ENCODE results near the gene LRRC75A. TPM values are rescaled to one million over a fixed set of nuclear protein-coding genes. Genes with fewer than 3 reads are reported as not detected.

Gene LRRC75A
- total and polyA plus RNA-seq, 2 donors (not counting 3 experiments of a cell fraction or from before 2014, with no cell fraction given): 3.7 to 6.1 TPM

DNA sequence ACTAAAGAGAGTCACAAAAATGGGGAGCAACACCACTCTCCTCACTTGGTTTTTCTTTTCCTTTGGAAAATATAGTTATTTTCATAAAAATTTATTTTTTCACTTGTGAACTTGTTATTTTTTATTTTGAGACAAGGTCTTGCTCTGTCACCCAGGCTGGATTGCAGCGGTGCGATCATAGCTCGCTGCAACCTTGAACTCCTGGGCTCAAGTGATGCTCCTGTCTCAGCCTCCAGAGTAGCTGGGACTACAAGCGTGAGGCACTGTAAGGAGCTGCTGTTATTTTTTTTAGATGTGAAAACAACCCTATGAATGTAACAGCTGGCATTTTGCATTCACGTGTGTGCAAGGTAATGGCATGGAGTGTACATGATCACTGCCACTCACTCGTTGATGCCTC lies 24.9 kb downstream of the LRRC75A start:
- Histone ChIP-seq H3K27me3 (ENCODE audit: control insufficient read depth in 2 of 2, insufficient read depth in 2 of 2, low read length in 2 of 2) (no peaks in the 10 kb centered on the region), H3K36me3 (ENCODE audit: control insufficient read depth in 2 of 2, extremely low read depth in 1 of 2, insufficient read depth in 2 of 2, low read length in 2 of 2) (no peaks in the 10 kb centered on the region), H4K20me1 (replicated peaks; ENCODE audit: control insufficient read depth, extremely low read depth, insufficient read depth, low read length) (no peaks in the 10 kb centered on the region), H2AFZ (ENCODE audit: low read depth, low read length) (no peak overlapping the region), H3K79me2 (ENCODE audit: control insufficient read depth, insufficient read depth, low read length) (no peaks in the 10 kb centered on the region), H3K27ac (ENCODE audit: insufficient read depth, low read depth, low read length) (no peak overlapping the region), H3K4me2 (ENCODE audit: insufficient read depth, low read length) (no peak overlapping the region), H3K9me1 (replicated peaks; ENCODE audit: control insufficient read depth, extremely low read depth, insufficient read depth, low read length) (no peaks in the 10 kb centered on the region), H3K9ac (replicated peaks; ENCODE audit: extremely low read depth, insufficient read depth, low read length) (no peak overlapping the region), H3K9me3 (replicated peaks; ENCODE audit: control insufficient read depth, insufficient read depth, low read length) (no peaks in the 10 kb centered on the region), H3K4me3 (replicated peaks in 1 of 3; ENCODE audit: insufficient read depth in 1 of 3, low read depth in 1 of 3, low read length in 3 of 3) (no peak overlapping the region), H3K4me1 (ENCODE audit: control insufficient read depth, extremely low read depth, insufficient read depth, low read length) (peaks cover 25% of the 10 kb centered on the region)
- dilution Hi-C loops (cut with MboI; ENCODE audit: extremely low pct_ligation_motif_present, low sequenced_read_pairs) (no loop called here), intact Hi-C loops (cut with micrococcal nuclease) (no loop called here)
- no TSS peak for BruUV-seq (replicated peaks)
- ChIA-PET CTCF (interaction anchor here (1.1 to 6.2 kb wide), 3 partner anchors 9 to 54 kb away, joined by 3 to 43 read pairs (median 14); no protein-coding TSS in a partner anchor), POLR2A (no interaction called here)
- DNase-seq (ENCODE audit: low read depth, low spot score): no peak
- no peak for FAIRE-seq
- no peak for TF ChIP-seq FOS (IDR thresholded peaks at IDR 0.05; ENCODE audit: borderline replicate concordance, insufficient read depth, low read length)

DNA sequence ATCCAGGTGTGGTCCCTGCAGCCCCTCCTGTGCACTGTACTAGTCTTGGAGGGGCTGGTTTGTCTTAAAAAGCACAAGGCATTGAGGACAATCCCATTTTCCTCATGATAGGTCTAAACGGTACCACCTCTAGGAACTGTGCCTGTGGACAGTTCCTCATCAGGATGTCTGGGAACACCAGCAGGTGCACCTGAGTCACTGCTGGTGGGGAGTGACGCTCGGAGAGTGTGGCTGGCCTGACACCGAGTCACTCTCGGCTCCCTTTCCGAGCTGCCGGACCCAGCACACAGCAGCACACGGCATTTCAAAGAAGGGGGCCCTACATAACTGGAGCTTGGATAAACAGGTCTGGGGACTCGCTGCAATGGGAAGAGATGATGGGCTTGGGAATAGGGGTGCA lies 25.6 kb downstream of the LRRC75A start:
- no peak for DNase-seq (ENCODE audit: low read depth, low spot score)
- no peak overlapping the region for H3K4me2 ChIP-seq (ENCODE audit: insufficient read depth, low read length)
- dilution Hi-C loops (cut with MboI; ENCODE audit: extremely low pct_ligation_motif_present, low sequenced_read_pairs) (no loop called here), intact Hi-C loops (cut with micrococcal nuclease) (no loop called here)
- no peak for FAIRE-seq
- no peak overlapping the region for H3K27ac ChIP-seq (ENCODE audit: insufficient read depth, low read depth, low read length)
- H3K27me3 ChIP-seq (ENCODE audit: control insufficient read depth in 2 of 2, insufficient read depth in 2 of 2, low read length in 2 of 2): no peaks in the 10 kb centered on the region
- no peak overlapping the region for H3K9ac ChIP-seq (replicated peaks; ENCODE audit: extremely low read depth, insufficient read depth, low read length)
- CTCF ChIA-PET: interaction anchor here (1.1 to 5.3 kb wide), 2 partner anchors 10 to 13 kb away, joined by 3 to 42 read pairs; no protein-coding TSS in a partner anchor
- POLR2A ChIA-PET: no interaction called here
- no TSS peak for BruUV-seq (replicated peaks)
- H2AFZ ChIP-seq (ENCODE audit: low read depth, low read length): no peak overlapping the region
- H3K9me3 ChIP-seq (replicated peaks; ENCODE audit: control insufficient read depth, insufficient read depth, low read length): no peaks in the 10 kb centered on the region
- no peak for TF ChIP-seq EZH2 (IDR thresholded peaks at IDR 0.05; ENCODE audit: borderline replicate concordance, low read depth, low read length, severe bottlenecking)
- TF ChIP-seq MYC (IDR thresholded peaks at IDR 0.05; ENCODE audit: low read depth, low read length): no peak
- no peak for TF ChIP-seq POLR2A (IDR thresholded peaks at IDR 0.05; ENCODE audit: low read depth, low read length)
- no peak for TF ChIP-seq CTCF (IDR thresholded peaks at IDR 0.05; ENCODE audit: extremely low read depth in 1 of 2, insufficient read depth in 1 of 2, low read depth in 1 of 2, low read length in 2 of 2)
- no peak for TF ChIP-seq JUN (IDR thresholded peaks at IDR 0.05; ENCODE audit: borderline replicate concordance, insufficient read depth, insufficient read length, low read depth)
- no peak for TF ChIP-seq GATA2 (IDR thresholded peaks at IDR 0.05; ENCODE audit: insufficient read depth, insufficient read length, low read depth, low read length)
- no peak for TF ChIP-seq MAX (IDR thresholded peaks at IDR 0.05; ENCODE audit: insufficient read depth, insufficient read length)
- TF ChIP-seq FOS (IDR thresholded peaks at IDR 0.05; ENCODE audit: borderline replicate concordance, insufficient read depth, low read length): no peak
- TF ChIP-seq POLR2AphosphoS5 (IDR thresholded peaks at IDR 0.05; ENCODE audit: insufficient read depth, low read depth, low read length): no peak
- H3K36me3 ChIP-seq (ENCODE audit: control insufficient read depth in 2 of 2, extremely low read depth in 1 of 2, insufficient read depth in 2 of 2, low read length in 2 of 2): no peaks in the 10 kb centered on the region
- H3K9me1 ChIP-seq (replicated peaks; ENCODE audit: control insufficient read depth, extremely low read depth, insufficient read depth, low read length): no peaks in the 10 kb centered on the region
- no peak overlapping the region for H3K4me3 ChIP-seq (replicated peaks in 1 of 3; ENCODE audit: insufficient read depth in 1 of 3, low read depth in 1 of 3, low read length in 3 of 3)
- H4K20me1 ChIP-seq (replicated peaks; ENCODE audit: control insufficient read depth, extremely low read depth, insufficient read depth, low read length): no peaks in the 10 kb centered on the region
- H3K4me1 ChIP-seq (ENCODE audit: control insufficient read depth, extremely low read depth, insufficient read depth, low read length): peaks cover 25% of the 10 kb centered on the region
- no peaks in the 10 kb centered on the region for H3K79me2 ChIP-seq (ENCODE audit: control insufficient read depth, insufficient read depth, low read length)

Data from endothelial cell of umbilical vein (primary cell).